ENCODE results near the gene ITGB7.

GRCh38 chr12:53207042-53207441, at the start of gene ITGB7:
- TF ChIP-seq CTCF (IDR thresholded peaks at IDR 0.05), result no peak
- TF ChIP-seq POLR2AphosphoS5 (IDR thresholded peaks at IDR 0.05), result no peak
- TF ChIP-seq POLR2A (IDR thresholded peaks at IDR 0.05), result no peak
